HG03135 (cell line): ENCODE measurements around the gene RC3H2.
"Not testable (repeated sequence)": the region's sequence is repeated elsewhere in the genome, so short reads cannot be mapped to it uniquely, and the experiment has no call there.

ENCODE experiments used
- ATAC-seq: cut with Tn5 transposase; IDR thresholded peaks from one replicate; pipeline ENCODE4 v1.9.1; 2021; ENCODE audit warnings: mild to moderate bottlenecking, moderate library complexity; ENCODE audit not compliant: unreplicated experiment

Gene RC3H2

GRCh38 chr9:122845116-122845515 lies 60.0 kb downstream of the RC3H2 start:
- ATAC-seq, result no peak

DNA sequence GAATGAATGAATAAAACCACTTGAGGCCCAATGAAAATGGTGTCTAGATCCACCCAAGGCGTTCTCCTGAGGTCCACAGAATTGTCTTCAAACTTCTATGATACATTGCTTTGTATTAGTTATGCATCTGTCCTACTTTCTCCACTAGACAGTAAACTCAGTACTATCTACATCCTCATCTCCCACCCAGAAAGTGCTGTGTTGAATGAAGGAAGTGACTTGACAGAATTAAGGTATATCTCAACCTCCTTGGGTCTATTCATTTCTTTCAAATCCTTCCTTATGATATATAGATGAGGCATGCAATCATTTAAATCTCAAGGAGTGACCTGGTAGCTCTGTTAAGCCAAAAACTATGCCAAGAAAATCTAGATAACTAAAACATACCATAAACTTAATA lies 61.0 kb downstream of the RC3H2 start:
- no peak for ATAC-seq

DNA sequence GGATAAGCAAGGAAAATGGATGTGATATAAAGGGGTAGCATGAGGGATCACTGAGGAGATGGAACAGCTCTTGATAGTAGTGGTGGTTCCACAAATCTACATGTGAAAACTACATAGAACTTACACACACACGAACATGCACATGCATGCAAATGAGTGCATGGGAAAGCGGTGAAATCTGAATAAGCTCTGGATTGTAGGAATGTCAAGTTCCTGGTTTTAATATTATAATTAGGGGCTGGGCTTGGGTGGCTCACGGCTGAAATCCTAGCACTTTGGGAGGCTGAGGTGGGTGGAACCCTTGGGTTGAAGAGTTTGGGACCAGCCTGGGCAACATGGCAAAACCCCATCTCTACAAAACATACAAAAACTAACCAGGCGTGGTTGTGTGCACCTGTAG lies 63.7 kb downstream of the RC3H2 start:
- no peak for ATAC-seq

DNA sequence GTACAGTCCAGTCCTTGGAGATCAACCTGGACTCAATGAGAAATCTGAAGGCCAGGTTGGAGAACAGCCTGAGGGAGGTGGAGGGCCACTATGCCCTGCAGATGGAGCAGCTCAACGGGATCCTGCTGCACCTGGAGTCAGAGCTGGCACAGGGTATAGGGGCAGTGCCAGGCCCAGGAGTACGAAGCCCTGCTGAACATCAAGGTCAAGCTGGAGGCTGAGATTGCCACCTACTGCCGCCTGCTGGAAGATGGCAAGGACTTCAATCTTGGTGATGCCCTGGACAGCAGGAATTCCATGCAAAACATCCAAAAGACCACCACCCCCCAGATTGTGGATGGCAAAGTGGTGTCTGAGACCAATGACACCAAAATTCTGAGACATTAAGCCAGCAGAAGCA lies 66.7 kb downstream of the RC3H2 start:
- not testable (repeated sequence) for ATAC-seq

GRCh38 chr9:122837266-122837850 lies 67.8 kb downstream of the RC3H2 start:
- ATAC-seq, result no peak

DNA sequence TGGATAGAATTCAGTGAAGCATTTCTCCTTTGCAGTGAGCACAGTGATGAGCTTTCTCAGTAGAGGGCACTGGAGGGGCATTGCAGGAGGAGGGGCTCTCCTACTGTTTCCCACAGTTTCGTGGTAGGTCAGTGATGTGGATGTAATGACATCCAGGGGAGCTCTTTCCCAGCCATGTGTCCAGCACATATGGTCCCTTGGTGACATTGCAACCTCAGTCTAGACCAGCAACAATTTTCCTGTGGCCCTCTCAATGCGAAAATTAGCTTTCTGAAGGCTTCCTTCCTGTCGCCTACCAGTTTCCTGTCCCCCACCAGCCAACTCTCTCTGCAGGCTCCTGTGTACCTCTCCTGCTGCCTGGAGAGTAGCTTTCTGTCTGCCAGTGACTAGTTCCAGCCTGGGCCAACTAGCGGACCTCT lies 69.8 kb downstream of the RC3H2 start:
- ATAC-seq, result no peak

DNA sequence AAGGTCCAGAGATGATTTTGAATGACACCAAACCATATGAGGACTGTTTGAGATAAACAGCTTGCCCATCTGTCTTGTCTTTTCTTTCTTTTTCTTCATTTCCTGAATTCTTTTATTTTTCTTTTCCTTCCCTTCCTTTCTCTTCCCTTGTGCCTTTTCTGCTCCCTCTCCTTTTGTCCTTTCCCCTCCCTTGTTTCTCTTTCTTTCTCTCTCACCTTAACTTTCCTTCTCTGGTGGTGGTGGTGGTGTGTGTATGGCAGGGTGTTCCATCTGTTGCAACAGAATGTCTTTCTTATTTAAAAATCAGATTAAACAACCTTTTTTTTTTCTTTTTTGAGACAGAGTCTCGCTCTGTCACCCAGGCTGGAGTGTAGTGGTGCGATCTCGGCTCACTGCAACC lies 73.0 kb downstream of the RC3H2 start:
- ATAC-seq, result no peak

DNA sequence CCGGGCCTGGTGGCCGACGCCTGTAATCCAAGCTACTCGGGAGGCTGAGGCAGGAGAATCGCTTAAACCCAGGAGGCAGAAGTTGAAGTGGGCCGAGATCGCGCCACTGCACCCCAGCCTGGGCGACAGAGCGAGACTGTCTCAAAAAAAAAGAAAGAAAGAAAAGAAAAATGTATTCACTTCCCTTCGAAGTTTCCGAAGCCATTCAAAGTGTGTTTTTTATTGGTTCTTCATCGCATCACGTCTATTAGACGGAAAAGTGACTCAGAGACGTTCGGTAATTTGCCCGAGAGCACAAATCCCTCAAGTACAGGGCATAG lies 76.2 kb downstream of the RC3H2 start:
- ATAC-seq, result not testable (repeated sequence)

- peak; percentile 25 for ATAC-seq
These were observed 77.4 kb downstream of the RC3H2 start for GRCh38 chr9:122827761-122828093.

- ATAC-seq, result no peak
These were observed 82.2 kb downstream of the RC3H2 start for GRCh38 chr9:122822938-122823337.

DNA sequence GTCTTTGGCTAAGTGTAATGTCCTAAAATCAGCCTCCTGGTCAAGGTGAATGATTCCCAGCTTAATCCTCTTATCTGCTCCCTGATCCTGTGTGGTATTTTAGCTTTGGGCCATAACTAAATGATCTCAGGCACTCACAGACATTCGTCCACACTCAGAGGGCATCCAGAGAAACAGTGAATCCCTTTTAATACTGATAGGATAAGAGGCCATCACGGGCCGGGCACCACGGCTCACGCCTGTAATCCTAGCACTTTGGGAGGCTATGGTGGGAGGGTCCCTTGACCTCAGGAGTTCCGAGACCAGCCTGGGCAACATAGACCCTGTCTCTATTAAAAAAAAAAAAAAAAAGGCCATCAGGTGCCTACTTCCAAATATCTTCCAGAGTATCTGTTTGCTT lies 83.1 kb downstream of the RC3H2 start:
- no peak for ATAC-seq

DNA sequence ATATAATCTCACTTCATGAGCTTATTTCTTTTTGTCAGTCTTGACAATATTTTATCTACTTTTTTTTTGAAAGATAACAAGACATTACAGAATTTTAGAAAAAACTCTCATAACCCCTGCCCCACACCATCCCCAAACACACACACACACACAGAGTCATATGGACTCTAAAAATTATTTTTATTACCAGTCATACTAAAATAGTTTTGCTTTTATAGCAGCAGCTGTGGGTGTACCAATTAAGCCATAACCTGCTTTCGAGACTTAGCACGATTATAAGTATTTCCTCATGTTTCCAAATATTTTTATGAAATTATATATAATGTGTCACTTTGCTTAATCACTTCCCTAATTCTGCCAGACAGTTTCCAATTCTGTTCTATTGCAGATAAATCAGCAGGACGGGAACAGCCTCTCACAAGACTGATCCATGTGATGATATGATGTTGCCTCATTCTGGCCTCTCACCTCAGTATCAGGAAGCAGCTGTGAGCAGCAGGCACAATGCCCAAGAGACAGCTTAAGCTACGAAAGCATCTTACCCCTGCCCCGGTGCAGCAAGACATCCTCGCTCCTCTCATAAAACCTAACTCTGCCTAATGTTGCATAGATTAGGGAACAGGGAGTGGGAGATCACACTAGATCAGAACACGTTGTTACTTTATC lies 83.7 kb downstream of the RC3H2 start:
- no peak for ATAC-seq

DNA sequence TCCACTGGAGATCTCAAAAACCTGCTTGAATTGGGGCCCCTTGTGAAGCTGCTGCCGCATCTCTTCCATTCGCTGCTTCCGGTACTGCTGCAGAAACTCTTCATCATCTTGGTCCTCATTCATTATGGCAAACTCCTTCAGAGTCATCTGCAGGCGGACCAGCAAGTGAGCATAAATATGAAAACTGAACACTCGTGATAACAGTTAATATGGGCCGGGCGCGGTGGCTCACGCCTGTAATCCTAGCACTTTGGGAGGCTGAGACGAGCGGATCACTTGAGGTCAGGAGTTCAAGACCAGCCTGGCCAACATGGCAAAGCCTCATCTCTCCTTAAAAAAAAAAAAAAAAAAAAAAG lies 84.7 kb downstream of the RC3H2 start:
- no peak for ATAC-seq

- ATAC-seq, result no peak
These were observed 85.2 kb downstream of the RC3H2 start for GRCh38 chr9:122819791-122820489.

GRCh38 chr9:122819326-122819725 lies 85.8 kb downstream of the RC3H2 start:
- ATAC-seq, result no peak

DNA sequence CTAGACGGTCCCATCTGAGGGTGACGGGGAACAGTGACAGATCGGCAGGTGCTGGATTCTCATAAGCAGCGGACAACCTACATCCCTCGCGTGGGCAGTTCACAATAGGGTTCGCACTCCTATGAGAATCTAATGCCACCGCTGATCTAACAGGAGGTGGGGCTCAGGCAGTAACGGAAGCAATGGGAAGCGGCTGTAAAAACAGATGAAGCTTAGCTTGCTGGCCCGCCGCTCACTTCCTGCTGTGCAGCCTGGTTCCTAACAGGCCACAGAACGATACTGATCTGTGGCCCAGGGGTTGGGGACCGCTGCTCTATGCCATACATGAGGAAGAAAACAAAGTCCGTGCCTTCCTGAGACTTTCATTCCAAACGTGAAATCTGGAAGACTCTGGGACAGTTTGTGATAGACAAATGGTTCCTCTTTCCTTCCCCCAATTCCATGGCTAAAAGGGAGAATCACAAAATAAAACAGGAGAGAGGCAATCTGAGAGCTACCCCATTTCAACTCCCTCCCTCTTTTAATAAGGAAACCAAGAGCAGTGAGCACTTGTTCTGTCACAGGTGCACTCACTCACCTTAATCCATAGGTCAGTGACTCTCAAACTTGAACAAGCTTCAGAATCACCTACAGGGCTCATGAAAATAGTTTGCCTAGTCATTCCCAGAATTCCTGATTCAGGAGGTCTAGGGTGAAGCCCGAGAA lies 88.8 kb downstream of the RC3H2 start:
- ATAC-seq, result no peak

DNA sequence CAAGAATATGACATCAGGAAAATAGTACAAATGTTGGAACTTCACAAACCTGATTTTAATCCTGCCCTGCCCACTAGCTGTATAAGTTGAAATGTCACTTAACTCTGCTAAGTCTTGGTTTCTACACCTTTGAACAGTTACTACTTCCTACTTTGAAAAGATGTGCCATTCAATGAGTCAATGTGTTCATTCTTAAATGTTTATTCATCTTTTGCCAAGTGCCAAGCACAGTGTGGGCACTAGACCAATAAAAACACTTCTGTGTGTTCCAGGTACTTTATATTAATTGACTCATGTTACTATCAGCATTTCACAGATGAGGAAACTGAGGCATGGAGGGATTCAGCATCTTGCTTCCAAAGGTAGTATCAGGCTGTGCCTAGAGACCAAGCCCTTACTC lies 89.6 kb downstream of the RC3H2 start:
- ATAC-seq, result no peak

- no peak for ATAC-seq
These were observed 90.6 kb downstream of the RC3H2 start for GRCh38 chr9:122814545-122814944.

DNA sequence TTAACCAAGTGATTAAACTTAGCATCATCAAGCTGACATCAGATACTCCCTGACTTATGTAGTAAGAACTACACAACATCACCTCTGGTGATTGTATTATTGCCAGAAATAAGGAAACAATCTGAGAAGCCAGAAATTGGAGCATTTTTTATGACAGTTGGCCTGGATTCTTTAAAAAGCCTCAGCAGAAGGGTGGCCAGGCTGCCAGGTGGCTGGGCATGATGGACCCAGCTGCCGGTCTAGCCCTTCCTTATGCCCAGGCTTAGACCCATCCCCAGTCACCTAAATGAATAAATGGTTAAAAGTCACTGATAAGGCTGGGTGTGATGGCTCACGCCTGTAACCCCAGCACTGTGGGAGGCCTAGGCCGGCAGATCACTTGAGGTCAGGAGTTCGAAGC lies 92.4 kb downstream of the RC3H2 start:
- ATAC-seq, result no peak

- ATAC-seq, result peak; percentile 54
These were observed 94.7 kb downstream of the RC3H2 start for GRCh38 chr9:122810306-122810946.

DNA sequence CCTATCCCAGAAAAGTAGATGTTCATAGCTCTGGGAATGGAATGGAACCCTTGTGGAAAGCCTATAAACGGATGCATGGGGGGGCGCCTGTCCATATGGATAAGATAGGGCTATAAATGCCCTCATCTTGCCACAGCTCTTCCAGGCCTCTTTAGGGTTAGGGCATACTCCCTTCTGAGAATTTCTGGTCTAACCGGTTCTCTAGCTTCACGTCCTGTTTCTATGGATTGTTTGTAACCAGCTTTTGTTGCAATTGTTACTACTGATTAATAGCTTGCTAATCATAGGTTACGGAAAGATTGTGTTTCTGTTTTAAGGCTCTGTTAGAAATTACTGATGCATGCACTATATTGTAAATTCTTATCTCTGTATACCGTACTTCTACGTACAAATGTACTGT lies 95.9 kb downstream of the RC3H2 start:
- ATAC-seq, result not testable (repeated sequence)

DNA sequence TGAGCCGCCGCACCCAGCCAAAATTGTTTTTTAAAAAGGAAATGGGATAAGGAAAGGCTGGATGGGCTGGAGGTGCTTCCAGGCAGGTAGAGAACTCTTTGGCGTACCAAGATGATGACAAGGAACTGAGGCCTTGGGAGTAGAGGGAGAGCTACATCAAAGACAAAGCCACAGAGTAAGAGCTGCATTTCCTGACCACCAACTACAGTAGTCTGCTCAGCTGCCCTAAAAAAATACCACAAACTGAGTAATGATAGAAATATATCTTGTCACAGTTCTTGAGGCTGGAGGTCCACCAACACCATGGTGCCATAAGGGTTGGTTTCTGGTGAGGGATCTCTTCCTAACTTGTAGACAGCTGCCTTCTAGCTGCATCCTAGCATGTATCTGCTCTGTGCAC lies 97.0 kb downstream of the RC3H2 start:
- ATAC-seq, result no peak
